ENCODE data around the gene SLC25A40. TPM values are rescaled to one million over a fixed set of nuclear protein-coding genes. Genes with fewer than 3 reads are reported as not detected.
"Not testable (repeated sequence)": the region's sequence is repeated elsewhere in the genome, so short reads cannot be mapped to it uniquely, and the experiment has no call there.

Gene SLC25A40
- total RNA-seq, 1 experiment from 2014 or later, result 5.2 TPM

DNA sequence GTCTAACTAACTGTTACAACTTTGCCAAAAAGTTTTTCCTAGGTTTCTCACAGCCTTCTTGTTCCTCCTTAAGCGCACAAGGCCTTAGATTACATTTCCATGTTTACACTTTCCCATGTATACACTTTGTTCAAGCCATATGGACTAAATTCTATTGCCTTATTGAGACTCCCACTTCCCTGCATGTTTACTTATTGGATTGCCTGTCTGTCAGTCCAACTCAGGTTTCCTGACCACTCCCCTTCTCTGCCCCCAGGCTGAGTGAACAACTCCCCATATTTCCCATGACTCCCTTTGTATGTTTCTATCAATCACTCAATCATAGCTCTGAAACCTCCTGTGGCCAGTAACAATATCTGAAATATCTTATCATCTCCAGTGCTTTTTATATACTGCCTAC, 43.0 kb downstream of the SLC25A40 start:
- Histone ChIP-seq H3K9me2 (replicated peaks; ENCODE audit: low read length) (no peaks in the 10 kb centered on the region), H4K20me1 (ENCODE audit: low read length) (no peaks in the 10 kb centered on the region), H3K4me2 (ENCODE audit: low read length) (no peak overlapping the region), H3K9me3 (ENCODE audit: low read length) (no peaks in the 10 kb centered on the region), H3K4me3 (ENCODE audit: low read length) (no peak overlapping the region), H3K27ac (ENCODE audit: low read length) (no peak overlapping the region), H3K36me3 (ENCODE audit: low read depth, low read length) (peaks cover 7% of the 10 kb centered on the region; the same call in 1 of the 2 replicates), H3K4me1 (ENCODE audit: insufficient read depth, low read length) (no peaks in the 10 kb centered on the region), H3F3A (ENCODE audit: low read length, unreplicated experiment) (no peaks in the 10 kb centered on the region), H3K79me2 (ENCODE audit: low read length) (no peaks in the 10 kb centered on the region), H2AFZ (ENCODE audit: low read length) (no peak overlapping the region), H3K27me3 (ENCODE audit: low read length) (no peaks in the 10 kb centered on the region), H3K9ac (ENCODE audit: low read length) (no peak overlapping the region)
- peak; percentile 23 for DNase-seq
- TF ChIP-seq, protein P1, sequence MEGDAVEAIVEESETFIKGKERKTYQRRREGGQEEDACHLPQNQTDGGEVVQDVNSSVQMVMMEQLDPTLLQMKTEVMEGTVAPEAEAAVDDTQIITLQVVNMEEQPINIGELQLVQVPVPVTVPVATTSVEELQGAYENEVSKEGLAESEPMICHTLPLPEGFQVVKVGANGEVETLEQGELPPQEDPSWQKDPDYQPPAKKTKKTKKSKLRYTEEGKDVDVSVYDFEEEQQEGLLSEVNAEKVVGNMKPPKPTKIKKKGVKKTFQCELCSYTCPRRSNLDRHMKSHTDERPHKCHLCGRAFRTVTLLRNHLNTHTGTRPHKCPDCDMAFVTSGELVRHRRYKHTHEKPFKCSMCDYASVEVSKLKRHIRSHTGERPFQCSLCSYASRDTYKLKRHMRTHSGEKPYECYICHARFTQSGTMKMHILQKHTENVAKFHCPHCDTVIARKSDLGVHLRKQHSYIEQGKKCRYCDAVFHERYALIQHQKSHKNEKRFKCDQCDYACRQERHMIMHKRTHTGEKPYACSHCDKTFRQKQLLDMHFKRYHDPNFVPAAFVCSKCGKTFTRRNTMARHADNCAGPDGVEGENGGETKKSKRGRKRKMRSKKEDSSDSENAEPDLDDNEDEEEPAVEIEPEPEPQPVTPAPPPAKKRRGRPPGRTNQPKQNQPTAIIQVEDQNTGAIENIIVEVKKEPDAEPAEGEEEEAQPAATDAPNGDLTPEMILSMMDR (conservative IDR thresholded peaks at IDR 0.05; ENCODE audit: low read depth, low read length), result no peak
- TF ChIP-seq EZH2 (IDR thresholded peaks at IDR 0.05; ENCODE audit: low read length, unreplicated experiment), result no peak
- TF ChIP-seq EZH2phosphoT487 (IDR thresholded peaks at IDR 0.05; ENCODE audit: borderline replicate concordance, low read length), result no peak
- no TSS peak for BruUV-seq (replicated peaks)
- POLR2A ChIA-PET (ENCODE audit: unreplicated experiment), result no interaction called here
- no peak for ATAC-seq
- CTCF ChIA-PET, result no interaction called here
- intact Hi-C loops (cut with micrococcal nuclease), result no loop called here

DNA sequence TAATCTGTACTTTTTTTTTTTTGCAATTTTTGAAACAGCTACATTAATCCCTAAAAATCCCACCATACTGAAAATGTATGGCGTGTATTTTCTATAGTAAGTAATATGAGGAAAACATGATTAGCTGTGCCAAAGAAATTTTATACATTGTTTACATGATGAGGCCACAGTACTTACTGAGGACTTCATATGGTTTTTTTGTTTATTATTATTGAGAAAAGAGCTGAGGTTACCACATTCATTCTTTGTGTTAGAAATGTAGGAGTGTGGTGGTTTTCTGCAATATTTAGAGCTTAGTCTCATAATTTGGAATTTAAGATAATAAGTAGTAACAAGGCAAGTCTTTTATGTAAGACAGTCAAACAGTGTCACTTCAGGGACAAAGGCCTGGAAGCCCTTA, 45.1 kb downstream of the SLC25A40 start:
- no peaks in the 10 kb centered on the region for H3K9me2 ChIP-seq (replicated peaks; ENCODE audit: low read length)
- TF ChIP-seq, protein P1 (conservative IDR thresholded peaks at IDR 0.05; ENCODE audit: low read depth, low read length), result no peak
- TF ChIP-seq EZH2 (IDR thresholded peaks at IDR 0.05; ENCODE audit: low read length, unreplicated experiment) (no peak), EZH2phosphoT487 (IDR thresholded peaks at IDR 0.05; ENCODE audit: borderline replicate concordance, low read length) (no peak)
- POLR2A ChIA-PET (ENCODE audit: unreplicated experiment), result no interaction called here
- H3K36me3 ChIP-seq (ENCODE audit: low read depth, low read length), result peaks cover 7% of the 10 kb centered on the region; the same call in 1 of the 2 replicates
- no peaks in the 10 kb centered on the region for H3F3A ChIP-seq (ENCODE audit: low read length, unreplicated experiment)
- no peaks in the 10 kb centered on the region for H3K4me1 ChIP-seq (ENCODE audit: insufficient read depth, low read length)
- no TSS peak for BruUV-seq (replicated peaks)
- no peak overlapping the region for H3K9ac ChIP-seq (ENCODE audit: low read length)
- no peaks in the 10 kb centered on the region for H4K20me1 ChIP-seq (ENCODE audit: low read length)
- ATAC-seq, result no peak
- H3K27ac ChIP-seq (ENCODE audit: low read length), result no peak overlapping the region
- no peak overlapping the region for H2AFZ ChIP-seq (ENCODE audit: low read length)
- H3K4me3 ChIP-seq (ENCODE audit: low read length), result no peak overlapping the region
- H3K27me3 ChIP-seq (ENCODE audit: low read length), result no peaks in the 10 kb centered on the region
- DNase-seq, result no peak
- H3K4me2 ChIP-seq (ENCODE audit: low read length), result no peak overlapping the region
- intact Hi-C loops (cut with micrococcal nuclease), result no loop called here
- H3K9me3 ChIP-seq (ENCODE audit: low read length), result no peaks in the 10 kb centered on the region
- no peaks in the 10 kb centered on the region for H3K79me2 ChIP-seq (ENCODE audit: low read length)
- CTCF ChIA-PET, result no interaction called here

DNA sequence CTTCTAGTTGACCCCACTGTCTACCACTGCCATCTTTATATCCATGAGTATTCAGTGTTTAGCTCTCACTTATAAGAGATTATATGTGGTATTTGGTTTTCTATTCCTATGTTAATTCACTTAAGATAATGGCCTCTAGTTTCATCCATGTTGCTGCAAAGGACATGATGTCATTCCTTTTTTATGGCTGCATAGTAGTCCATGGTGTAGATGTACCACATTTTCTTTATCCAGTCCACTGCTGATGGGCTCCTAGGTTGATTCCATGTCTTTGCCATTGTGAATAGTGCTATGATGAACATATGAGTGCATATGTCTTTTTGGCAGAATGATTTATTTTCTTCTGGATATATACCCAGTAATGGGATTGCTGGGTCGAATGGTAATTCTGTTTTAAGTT, 47.8 kb downstream of the SLC25A40 start:
- H3K9me3 ChIP-seq (ENCODE audit: low read length); H2AFZ ChIP-seq (ENCODE audit: low read length); H3K27me3 ChIP-seq (ENCODE audit: low read length); BruUV-seq (replicated peaks); H3K9ac ChIP-seq (ENCODE audit: low read length); POLR2A ChIA-PET (ENCODE audit: unreplicated experiment); CTCF ChIA-PET; H3K4me3 ChIP-seq (ENCODE audit: low read length); ATAC-seq; H3K36me3 ChIP-seq (ENCODE audit: low read depth, low read length); intact Hi-C loops (cut with micrococcal nuclease); H3K79me2 ChIP-seq (ENCODE audit: low read length); H3F3A ChIP-seq (ENCODE audit: low read length, unreplicated experiment); H3K4me1 ChIP-seq (ENCODE audit: insufficient read depth, low read length); H3K9me2 ChIP-seq (replicated peaks; ENCODE audit: low read length); H4K20me1 ChIP-seq (ENCODE audit: low read length); DNase-seq; H3K27ac ChIP-seq (ENCODE audit: low read length); H3K4me2 ChIP-seq (ENCODE audit: low read length): not testable (repeated sequence)

DNA sequence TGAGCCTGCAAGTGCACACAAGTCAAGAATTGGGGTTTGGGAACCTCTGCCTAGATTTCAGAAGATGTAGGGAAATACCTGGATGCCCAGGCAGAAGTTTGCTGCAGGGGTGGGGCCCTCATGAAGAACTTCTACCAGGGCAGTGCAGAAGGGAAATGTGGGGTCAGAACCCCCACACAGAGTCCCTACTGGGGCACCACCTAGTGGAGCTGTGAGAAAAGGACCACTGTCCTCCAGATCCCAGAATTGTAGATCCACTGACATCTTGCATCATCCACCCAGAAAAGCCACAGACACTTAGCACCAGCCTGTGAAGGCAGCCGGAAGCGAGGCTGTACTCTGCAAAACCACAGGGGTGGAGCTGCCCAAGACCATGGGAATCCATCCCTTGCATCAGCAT, 50.8 kb downstream of the SLC25A40 start:
- POLR2A ChIA-PET (ENCODE audit: unreplicated experiment); H3K4me1 ChIP-seq (ENCODE audit: insufficient read depth, low read length); BruUV-seq (replicated peaks): not testable (repeated sequence)

DNA sequence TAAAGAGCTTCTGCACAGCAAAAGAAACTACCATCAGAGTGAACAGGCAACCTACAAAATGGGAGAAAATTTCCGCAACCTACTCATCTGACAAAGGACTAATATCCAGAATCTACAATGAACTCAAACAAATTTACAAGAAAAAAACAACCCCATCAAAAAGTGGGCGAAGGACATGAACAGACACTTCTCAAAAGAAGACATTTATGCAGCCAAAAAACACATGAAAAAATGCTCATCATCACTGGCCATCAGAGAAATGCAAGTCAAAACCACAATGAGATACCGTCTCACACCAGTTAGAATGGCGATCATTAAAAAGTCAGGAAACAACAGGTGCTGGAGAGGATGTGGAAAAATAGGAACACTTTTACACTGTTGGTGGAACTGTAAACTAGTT, 54.1 kb downstream of the SLC25A40 start:
- H3K4me2 ChIP-seq (ENCODE audit: low read length); H3K9me2 ChIP-seq (replicated peaks; ENCODE audit: low read length); H4K20me1 ChIP-seq (ENCODE audit: low read length); POLR2A ChIA-PET (ENCODE audit: unreplicated experiment); H3K27ac ChIP-seq (ENCODE audit: low read length); ATAC-seq; BruUV-seq (replicated peaks); intact Hi-C loops (cut with micrococcal nuclease); H3K9ac ChIP-seq (ENCODE audit: low read length); H3K36me3 ChIP-seq (ENCODE audit: low read depth, low read length); DNase-seq; H3K4me1 ChIP-seq (ENCODE audit: insufficient read depth, low read length); H3K4me3 ChIP-seq (ENCODE audit: low read length); H3K79me2 ChIP-seq (ENCODE audit: low read length); CTCF ChIA-PET; H3K9me3 ChIP-seq (ENCODE audit: low read length); H2AFZ ChIP-seq (ENCODE audit: low read length); H3F3A ChIP-seq (ENCODE audit: low read length, unreplicated experiment); H3K27me3 ChIP-seq (ENCODE audit: low read length): not testable (repeated sequence)

More for the DNA sequence above, 50.8 kb downstream of the SLC25A40 start:
- CTCF ChIA-PET; H3K9me3 ChIP-seq (ENCODE audit: low read length); H3K4me3 ChIP-seq (ENCODE audit: low read length); H3K27ac ChIP-seq (ENCODE audit: low read length); H3F3A ChIP-seq (ENCODE audit: low read length, unreplicated experiment); H2AFZ ChIP-seq (ENCODE audit: low read length); H4K20me1 ChIP-seq (ENCODE audit: low read length); H3K4me2 ChIP-seq (ENCODE audit: low read length); ATAC-seq; intact Hi-C loops (cut with micrococcal nuclease); H3K9ac ChIP-seq (ENCODE audit: low read length); H3K9me2 ChIP-seq (replicated peaks; ENCODE audit: low read length); H3K79me2 ChIP-seq (ENCODE audit: low read length); DNase-seq; H3K36me3 ChIP-seq (ENCODE audit: low read depth, low read length); H3K27me3 ChIP-seq (ENCODE audit: low read length): not testable (repeated sequence)
